Peyer's patch (tissue), 4 donors: ENCODE measurements around the gene ATP6V0C.

Experiments used
- POLR2A ChIP-seq, 2 donors: fragments of 450-650 bp; IDR thresholded peaks; one replicate each; pipeline ENCODE4 v1.5.1; 2017; ENCODE audit warnings: antibody characterized with exemption in 2 of 2, mild to moderate bottlenecking in 2 of 2, moderate library complexity in 2 of 2
- TF ChIP-seq, protein P1 (sequence below), 6 experiments: fragments of 450-650 bp in 4 of 6; fragments of 200-600 bp in 2 of 6; sonication (generic) in 1 of 6; IDR thresholded peaks; one replicate each; pipeline ENCODE4 v1.5.1; 2017 to 2019; ENCODE audit warnings: antibody characterized with exemption in 6 of 6, mild to moderate bottlenecking in 3 of 6, moderate library complexity in 1 of 6

DNA sequence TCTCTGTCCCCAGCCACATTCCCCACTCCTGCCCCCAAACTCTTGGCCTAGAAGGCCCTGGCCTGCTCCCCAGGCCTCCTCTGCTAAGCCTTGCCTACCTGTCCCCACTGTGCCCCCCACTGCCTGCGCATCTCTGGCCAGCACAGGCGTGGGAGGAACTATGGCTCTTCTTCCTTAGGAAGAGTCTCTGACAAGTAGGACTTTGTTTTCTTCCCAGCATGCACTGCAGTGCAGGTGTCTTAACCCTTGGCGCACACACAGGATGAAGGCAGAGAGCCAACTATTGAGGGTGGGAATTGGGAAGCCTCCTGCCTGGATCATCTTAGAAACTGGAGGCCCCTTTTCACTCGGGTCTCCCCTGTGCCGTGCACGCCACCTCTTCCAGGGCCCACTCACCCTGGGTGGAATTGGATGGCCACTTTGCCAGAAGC, 10.1 kb downstream of the ATP6V0C start:
- TF ChIP-seq, protein P1, sequence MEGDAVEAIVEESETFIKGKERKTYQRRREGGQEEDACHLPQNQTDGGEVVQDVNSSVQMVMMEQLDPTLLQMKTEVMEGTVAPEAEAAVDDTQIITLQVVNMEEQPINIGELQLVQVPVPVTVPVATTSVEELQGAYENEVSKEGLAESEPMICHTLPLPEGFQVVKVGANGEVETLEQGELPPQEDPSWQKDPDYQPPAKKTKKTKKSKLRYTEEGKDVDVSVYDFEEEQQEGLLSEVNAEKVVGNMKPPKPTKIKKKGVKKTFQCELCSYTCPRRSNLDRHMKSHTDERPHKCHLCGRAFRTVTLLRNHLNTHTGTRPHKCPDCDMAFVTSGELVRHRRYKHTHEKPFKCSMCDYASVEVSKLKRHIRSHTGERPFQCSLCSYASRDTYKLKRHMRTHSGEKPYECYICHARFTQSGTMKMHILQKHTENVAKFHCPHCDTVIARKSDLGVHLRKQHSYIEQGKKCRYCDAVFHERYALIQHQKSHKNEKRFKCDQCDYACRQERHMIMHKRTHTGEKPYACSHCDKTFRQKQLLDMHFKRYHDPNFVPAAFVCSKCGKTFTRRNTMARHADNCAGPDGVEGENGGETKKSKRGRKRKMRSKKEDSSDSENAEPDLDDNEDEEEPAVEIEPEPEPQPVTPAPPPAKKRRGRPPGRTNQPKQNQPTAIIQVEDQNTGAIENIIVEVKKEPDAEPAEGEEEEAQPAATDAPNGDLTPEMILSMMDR (IDR thresholded peaks at IDR 0.05) = peak in 1 of 6 experiments; percentile 6
- peak; percentile 38 to 54 for TF ChIP-seq POLR2A (IDR thresholded peaks at IDR 0.05)
